Stomach smooth muscle (tissue), 2 donors: ENCODE measurements around the gene SH2D4B.

ENCODE experiments used
- H3K27ac ChIP-seq: one replicate; pipeline ENCODE4 v1.7.0; 2013; ENCODE audit warnings: mild to moderate bottlenecking, low read length, inconsistent platforms
- H3K27me3 ChIP-seq, 2 donors: one replicate each; pipeline ENCODE4 v1.7.0; 2013; ENCODE audit warnings: low read length in 2 of 2; ENCODE audit not compliant: insufficient read depth in 2 of 2, control insufficient read depth in 1 of 2
- H3K36me3 ChIP-seq, 2 donors: one replicate each; pipeline ENCODE4 v1.7.0; 2013; ENCODE audit warnings: low read length in 2 of 2; ENCODE audit not compliant: control insufficient read depth in 2 of 2, insufficient read depth in 2 of 2
- H3K4me1 ChIP-seq: one replicate; pipeline ENCODE4 v1.7.0; 2013; ENCODE audit warnings: low read length; ENCODE audit not compliant: control insufficient read depth, insufficient read depth
- H3K4me3 ChIP-seq, 2 donors: one replicate each; pipeline ENCODE4 v1.7.0; 2013; ENCODE audit warnings: low read length in 2 of 2
- H3K9ac ChIP-seq, 2 donors: one replicate each; pipeline ENCODE4 v1.7.0; 2013; ENCODE audit warnings: low read length in 2 of 2, mild to moderate bottlenecking in 1 of 2
- H3K9me3 ChIP-seq, 2 donors: one replicate each; pipeline ENCODE4 v1.7.0; 2013; ENCODE audit warnings: low read length in 2 of 2; ENCODE audit not compliant: control insufficient read depth in 2 of 2
- donor health status: healthy.
- donor health status: Pancreatic carcinoma.

The SH2D4B gene

DNA sequence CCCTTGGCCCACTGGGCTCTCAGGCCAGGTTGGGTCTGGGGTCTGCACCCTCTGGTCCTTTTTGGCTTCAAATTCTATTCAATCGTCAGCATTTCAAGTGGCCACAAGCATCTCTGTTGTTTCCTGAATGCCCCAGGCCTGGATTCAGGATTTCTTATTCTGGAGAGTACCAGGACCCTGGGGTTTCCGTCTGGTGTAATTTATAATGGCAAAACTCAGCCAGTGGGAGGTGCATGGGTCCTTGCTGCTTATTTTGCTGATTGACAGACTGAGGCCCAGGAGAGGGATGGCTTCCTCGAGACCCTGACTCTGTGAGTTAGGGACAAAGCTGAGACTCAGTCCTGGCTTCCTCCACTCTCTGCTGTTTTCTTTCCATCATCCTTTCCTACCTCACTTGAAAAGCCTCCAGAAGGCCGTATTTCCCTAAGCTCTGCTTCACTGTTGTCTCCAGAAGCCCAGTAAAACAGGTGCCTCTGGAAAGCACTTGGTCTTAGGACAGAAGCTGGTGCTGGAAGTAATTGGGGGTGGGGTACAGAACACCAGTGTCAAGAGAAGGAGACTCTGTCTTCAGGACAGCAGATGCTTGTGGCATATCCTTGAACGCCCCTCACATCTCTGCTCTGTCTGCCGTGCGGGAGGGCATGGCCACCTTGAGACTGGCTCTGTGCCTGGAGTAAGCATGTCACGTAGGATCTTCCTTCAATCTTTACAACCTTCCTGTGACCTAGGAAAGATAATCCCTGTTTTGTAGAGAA, 39.4 kb upstream of the SH2D4B start:
- H3K9ac ChIP-seq: peak overlapping the region in 1 of 2 donors; percentile 4

DNA sequence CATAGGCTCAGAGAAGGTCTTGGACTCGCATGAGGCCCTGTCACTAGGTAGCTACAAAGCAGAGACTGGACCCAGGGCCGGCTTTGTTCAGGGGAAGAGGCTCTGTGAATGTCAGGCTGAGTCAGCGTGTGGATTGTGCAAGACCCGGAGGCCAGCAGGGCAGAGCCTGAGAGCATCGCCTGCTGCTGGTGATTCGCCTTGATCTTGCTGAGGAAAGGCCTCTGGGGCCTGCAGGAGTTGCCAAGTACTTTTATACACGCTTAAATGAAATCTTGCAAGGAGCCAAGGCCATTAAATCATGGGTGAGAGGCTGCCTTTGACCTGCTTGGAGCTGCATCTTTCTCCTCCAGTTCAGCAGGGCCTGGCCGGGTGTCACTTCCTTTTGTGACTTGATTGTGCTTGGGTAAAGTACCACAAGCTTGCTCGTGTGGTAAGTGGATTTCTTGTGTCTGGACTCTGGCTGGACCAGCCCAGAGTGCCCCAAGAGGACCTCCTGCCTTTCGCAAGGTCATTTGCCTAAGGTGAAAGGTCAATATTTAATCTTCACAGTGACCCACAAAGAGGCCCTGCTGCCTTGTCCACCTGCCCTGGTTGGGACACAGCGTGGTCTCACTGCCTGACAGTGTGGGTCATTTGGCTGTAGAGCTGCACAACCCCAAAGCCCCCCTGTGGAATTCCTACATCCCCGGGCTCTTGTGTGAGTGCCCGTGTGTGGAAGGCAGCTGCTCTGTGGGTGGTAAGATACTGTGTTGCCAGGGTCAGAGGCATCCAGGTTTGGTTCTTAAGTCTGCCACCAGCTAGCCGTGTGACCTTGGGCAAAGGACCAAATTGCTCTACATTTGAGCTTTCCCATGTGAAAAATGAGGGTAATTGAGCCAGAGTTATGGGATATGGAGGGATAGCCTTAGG, 38.6 kb upstream of the SH2D4B start:
- H3K27me3 ChIP-seq: no peaks in the 10 kb centered on the region
- H3K4me1 ChIP-seq: peaks cover 53% of the 10 kb centered on the region
- H3K9ac ChIP-seq: peak overlapping the region; percentile 21 to 42
- H3K9me3 ChIP-seq: no peaks in the 10 kb centered on the region
- H3K36me3 ChIP-seq: no peaks in the 10 kb centered on the region
- H3K4me3 ChIP-seq: peak overlapping the region in 1 of 2 donors; percentile 40
- H3K27ac ChIP-seq: peak overlapping the region; percentile 58

More for the DNA sequence above, 39.4 kb upstream of the SH2D4B start:
- Histone ChIP-seq H3K9me3 (no peaks in the 10 kb centered on the region), H3K4me1 (peaks cover 49% of the 10 kb centered on the region), H3K4me3 (peak overlapping the region in 1 of 2 donors; percentile 40), H3K27ac (peak overlapping the region; percentile 58), H3K27me3 (no peaks in the 10 kb centered on the region), H3K36me3 (no peaks in the 10 kb centered on the region)

DNA sequence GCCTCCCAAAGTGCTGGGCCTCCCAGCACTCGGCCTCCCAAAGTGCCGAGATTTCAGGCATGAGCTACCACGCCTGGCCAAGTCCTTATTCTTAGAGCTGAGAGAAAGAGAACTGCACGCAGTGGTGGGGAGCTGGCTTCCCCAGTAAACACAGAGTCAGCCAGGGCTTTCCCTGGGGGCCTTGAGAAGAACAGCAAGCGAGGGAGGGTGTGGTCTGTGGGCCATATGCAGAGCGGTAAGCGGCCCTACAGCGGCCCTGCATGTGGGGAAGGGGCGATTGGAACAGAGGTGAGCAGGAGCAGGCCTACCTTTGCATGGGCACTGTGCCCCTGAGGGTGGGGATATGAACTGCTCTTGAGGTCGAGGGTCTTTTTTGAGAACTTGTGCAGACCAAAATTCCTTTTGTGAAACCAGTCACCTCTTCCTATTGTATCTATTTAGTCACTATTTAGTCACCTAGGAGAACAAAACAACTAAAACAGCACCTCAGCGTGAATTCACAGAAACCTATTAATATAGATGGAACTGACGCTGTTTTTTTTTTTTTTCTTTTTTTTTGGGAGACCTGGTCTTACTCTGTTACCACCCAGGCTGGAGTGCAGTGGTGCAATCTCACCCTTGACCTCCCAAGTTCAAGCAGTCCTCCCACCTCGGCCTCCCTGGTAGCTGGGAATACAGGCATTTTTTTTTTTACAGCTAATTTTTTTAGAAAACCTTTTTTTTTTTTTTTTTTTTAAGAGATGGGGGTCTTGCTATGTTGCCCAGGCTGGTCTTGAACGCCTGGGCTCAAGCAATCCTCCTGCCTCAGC, 36.9 kb upstream of the SH2D4B start:
- no peaks in the 10 kb centered on the region for H3K9me3 ChIP-seq
- no peaks in the 10 kb centered on the region for H3K27me3 ChIP-seq
- H3K4me3 ChIP-seq: no peak overlapping the region
- H3K36me3 ChIP-seq: no peaks in the 10 kb centered on the region
- peaks cover 65% of the 10 kb centered on the region for H3K4me1 ChIP-seq
- no peak overlapping the region for H3K27ac ChIP-seq
- no peak overlapping the region for H3K9ac ChIP-seq

DNA sequence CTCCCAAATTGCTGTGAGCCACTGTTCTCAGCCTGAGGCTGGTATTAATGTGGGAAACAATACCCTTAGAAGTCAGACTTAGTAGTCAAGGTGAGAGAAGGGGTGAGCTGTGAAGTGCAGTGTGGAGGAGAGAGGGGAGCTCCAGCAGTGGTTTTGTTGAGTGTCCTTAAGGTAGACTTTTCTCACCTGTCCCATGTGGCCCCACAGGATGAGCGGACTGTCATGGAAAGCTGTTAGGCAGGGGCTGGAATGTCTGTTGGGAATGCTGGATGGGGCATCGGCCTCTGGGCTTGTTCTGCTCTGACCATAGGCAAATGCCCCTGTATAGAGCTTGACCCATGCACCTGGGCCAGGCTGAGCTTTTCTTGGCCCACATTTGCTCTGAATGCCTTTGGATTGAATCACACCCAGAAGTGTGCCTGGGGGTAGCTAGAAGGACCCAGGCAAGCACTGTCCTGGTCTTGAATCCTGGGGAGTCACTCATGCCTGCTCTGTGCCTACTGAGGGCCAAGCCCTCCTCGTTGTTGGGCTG, 36.3 kb upstream of the SH2D4B start:
- Histone ChIP-seq H3K4me3 (no peak overlapping the region), H3K9ac (no peak overlapping the region), H3K4me1 (peaks cover 65% of the 10 kb centered on the region), H3K27me3 (no peaks in the 10 kb centered on the region), H3K36me3 (no peaks in the 10 kb centered on the region), H3K9me3 (no peaks in the 10 kb centered on the region), H3K27ac (no peak overlapping the region)

DNA sequence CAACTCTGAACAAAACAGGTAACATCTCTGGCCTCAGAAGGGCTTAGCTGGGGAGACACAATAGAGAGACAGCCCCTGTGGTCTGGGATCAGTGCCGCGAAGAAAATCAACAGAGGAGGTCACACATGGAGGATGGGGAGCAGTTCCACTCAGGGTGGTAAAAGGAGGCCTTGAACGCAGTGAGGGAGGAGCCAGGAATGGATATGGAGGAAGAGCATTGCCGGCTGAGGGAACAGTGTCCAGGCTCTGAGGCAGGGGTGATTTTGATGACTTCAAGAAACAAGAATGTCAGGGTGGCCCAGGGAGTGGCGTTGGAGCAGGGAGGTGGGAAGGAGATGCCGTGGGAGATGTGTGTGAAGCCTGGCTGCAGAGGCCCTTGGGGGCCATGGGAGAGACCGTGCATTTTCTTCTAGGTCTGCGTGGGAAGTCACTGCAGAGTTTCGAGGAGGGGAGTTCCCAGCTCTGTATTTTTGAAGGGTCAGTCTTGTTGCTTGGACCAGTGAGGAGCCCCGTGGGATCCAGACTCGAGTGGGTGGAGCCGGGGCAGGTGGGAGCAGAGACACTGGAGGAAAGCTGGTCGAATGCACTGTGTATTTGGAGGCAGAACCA, 35.7 kb upstream of the SH2D4B start:
- peaks cover 65% of the 10 kb centered on the region for H3K4me1 ChIP-seq
- H3K27ac ChIP-seq: no peak overlapping the region
- H3K9me3 ChIP-seq: no peaks in the 10 kb centered on the region
- no peaks in the 10 kb centered on the region for H3K27me3 ChIP-seq
- H3K4me3 ChIP-seq: no peak overlapping the region
- H3K9ac ChIP-seq: no peak overlapping the region
- no peaks in the 10 kb centered on the region for H3K36me3 ChIP-seq

DNA sequence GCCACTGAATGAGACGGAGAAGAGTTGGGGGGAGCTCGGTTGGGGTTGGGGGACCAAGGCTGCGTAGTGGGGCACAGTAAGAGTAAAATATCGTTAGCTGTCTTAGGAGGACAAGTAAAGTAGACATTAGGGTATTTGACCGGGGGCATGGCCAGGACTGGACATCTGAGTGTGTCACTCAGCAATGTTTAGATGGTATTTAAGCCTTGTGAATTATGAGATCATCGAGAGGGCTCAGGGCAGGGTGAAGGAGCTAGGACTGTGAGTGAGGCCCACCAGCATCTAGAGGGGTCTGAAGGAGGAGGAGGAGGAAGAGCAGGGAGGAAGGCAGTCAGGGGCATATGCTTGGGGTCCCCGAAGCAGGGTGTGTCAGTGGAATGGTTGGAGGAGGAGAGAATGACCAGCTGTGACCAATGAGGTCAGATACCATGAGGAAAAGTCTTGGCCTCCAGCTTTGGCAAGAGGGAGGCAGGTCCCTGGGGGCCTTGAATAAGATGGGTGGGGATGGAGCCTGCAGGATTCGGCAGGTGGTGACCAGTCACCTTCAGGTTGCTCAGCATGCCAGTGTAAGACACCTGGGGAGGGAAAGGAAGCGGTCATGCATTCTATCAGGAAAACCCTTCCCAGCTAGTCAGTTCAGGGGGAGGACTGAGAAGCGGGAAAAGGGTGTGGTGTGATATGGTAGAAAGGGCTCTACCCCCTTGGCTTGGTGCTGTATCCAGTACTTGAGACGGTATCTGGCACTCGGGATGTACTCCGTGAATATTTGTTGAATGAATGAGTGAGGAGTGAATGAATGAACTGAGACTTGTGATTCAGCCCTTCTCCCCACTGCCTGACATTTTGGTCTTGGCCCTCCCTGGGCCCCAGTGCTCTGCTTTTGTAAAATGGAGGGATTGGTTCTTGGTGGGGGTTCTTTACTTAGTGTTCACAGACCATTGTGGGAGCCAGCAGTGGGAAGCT, 34.8 kb upstream of the SH2D4B start:
- peaks cover 0 to 2% of the 10 kb centered on the region in 2 donors for H3K36me3 ChIP-seq
- no peak overlapping the region for H3K4me3 ChIP-seq
- peaks cover 58% of the 10 kb centered on the region for H3K4me1 ChIP-seq
- no peaks in the 10 kb centered on the region for H3K9me3 ChIP-seq
- H3K27me3 ChIP-seq: no peaks in the 10 kb centered on the region
- no peak overlapping the region for H3K27ac ChIP-seq
- no peak overlapping the region for H3K9ac ChIP-seq

DNA sequence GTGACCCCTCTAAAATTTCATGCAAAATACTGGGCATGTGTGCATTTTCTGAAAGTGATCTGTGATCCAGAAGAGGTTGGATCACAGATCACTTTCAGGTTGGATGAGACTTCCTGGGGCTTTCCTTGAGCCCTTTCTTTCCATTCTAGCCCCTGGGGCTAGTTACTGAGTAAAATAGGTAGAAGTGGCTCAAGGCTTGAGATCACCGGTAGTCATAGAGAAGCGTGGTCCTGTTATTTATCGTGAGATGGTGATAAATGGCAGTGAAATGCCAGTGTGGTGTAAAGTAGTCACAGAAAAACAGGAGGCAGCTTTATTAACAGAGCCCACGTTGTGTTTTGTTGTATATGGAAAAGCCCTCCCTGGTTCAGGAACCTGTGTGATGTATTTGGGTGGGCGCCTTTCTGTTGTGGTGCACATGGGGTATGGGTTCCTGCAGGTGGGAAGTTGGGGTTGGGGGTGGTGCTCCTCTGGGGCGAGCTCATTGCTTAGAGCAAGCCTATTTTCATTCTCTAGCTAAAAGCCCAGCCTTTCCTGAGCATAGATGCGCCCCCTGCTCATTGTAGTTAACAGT, 34.0 kb upstream of the SH2D4B start:
- Histone ChIP-seq H3K9me3 (no peaks in the 10 kb centered on the region), H3K36me3 (peaks cover under 1 to 2% of the 10 kb centered on the region in 2 donors), H3K4me1 (peaks cover 50% of the 10 kb centered on the region), H3K27me3 (no peaks in the 10 kb centered on the region), H3K27ac (no peak overlapping the region), H3K9ac (no peak overlapping the region), H3K4me3 (no peak overlapping the region)

DNA sequence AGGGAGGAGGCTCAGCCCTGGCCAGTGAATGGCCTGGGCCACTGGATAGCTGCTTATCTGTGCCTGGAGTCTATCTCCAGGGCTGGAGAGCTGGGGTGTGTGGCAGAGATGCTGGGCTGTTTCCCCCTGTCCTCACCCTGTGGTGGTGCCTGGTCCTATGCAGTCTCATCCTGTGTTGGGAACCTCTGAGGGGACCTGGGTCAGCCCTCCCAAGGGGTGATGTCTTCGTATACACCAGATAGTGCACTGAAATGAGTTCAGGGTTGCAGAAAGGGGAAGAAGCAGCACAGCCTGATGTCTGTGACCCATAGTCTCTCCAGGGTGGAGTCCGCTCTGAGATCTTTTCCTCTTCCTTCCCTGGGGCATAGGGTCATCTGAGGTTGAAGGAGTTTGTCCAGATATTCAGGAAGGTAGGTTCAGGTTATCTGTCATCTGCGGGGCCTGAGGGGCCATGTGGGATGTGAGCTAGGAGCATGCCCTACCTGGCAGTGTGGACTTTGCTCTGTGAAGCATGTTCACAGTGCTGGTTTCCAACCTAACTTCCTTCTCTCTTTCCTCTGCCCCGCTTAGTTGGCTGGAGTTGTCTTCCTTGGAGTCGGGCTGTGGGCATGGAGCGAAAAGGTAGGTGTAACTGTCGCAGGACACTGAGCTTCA, 33.4 kb upstream of the SH2D4B start:
- Histone ChIP-seq H3K4me3 (no peak overlapping the region), H3K9ac (peak overlapping the region in 1 of 2 donors; percentile 29), H3K4me1 (peaks cover 46% of the 10 kb centered on the region), H3K9me3 (no peaks in the 10 kb centered on the region), H3K27me3 (no peaks in the 10 kb centered on the region), H3K27ac (no peak overlapping the region), H3K36me3 (peaks cover 2 to 3% of the 10 kb centered on the region in 2 donors)
